ENCODE measurements around the gene TBC1D14.
A peak's percentile ranks its signal among the peaks of the same experiment; 100 is the strongest.
"Not testable (repeated sequence)": the region's sequence is repeated elsewhere in the genome, so short reads cannot be mapped to it uniquely, and the experiment has no call there.

TBC1D14 gene

DNA sequence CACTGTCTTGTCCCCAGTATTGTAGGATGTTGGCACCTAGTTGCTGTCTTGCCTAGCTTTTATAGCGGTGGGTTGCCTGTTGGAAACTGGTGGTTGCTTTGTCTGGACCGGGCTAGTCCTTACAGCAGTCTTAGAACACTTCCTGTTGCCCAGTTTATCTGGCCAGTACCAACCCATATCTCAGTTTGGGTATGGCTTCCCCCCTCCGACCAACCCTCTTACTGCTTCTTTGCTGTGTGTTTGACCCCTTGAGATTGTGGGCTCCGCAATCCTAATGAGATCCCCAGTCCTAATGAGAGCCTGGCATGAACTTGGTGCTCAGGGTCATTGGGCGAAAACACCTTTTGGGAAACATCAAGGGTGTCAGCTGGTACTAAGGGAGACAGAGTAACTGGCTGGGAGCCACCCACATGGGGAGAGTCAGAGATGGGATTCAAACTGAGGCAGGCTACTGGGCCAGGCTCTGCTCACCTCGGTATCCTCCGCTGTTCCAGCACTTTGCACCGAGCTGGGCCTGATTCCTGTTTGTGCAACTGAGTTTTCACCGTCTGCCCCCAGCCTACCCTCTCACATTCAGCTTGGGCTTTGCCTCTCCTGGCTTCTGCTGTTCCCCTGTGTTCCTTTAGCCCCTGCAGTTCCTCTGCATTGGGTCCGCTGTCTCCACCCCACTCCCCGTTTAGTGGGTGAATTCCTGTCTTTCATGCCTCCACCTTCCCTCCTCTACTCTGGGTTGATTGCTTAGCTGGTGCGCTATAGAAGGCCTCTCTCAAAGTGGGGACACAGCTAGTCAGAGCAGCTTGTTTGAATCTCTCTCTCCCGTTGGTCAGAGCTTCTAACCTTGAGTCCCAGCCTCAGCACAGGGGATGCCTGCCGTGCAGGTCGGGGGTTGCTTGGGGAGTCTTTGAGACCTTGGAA, 1.6 kb downstream of the TBC1D14 start:
- DNase-seq = no peak

DNA sequence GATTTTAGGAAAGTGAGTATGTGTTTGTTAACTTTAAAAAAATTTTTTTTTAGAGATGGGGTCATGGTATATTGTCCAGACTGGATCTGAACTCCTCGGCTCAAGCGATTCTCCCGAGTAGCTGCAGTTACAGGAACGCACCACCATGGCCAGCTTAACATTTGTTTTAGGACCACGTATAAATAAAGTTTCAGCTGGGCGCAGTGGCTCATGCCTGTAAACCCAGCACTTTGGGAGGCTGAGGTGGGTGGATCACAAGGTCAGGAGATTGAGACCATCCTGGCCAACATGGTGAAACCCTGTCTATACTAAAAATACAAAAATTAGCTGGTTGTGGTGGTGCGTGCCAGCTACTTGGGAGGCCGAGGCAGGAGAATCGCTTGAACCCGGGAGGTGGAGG, 2.3 kb downstream of the TBC1D14 start:
- not testable (repeated sequence) for DNase-seq

DNA sequence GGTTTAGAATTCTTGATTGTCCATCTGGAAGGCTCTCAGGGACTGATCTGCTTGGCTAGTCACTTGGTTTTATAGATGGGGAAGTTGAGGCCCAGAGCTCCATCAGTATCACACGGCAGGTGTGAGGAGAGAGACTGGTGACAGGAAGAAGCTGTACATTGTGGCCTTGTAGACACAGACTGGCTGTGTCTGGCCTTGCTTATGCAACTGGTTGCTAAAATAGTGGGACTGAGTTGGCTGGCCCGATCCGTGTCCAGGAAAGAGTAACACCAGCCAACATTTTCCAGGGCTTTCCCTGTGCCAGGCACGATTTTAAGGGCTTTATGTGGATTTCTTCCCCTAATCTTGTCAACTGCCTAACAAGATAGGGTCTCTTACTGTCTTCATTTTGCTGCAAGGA, 2.8 kb downstream of the TBC1D14 start:
- DNase-seq = no peak

DNA sequence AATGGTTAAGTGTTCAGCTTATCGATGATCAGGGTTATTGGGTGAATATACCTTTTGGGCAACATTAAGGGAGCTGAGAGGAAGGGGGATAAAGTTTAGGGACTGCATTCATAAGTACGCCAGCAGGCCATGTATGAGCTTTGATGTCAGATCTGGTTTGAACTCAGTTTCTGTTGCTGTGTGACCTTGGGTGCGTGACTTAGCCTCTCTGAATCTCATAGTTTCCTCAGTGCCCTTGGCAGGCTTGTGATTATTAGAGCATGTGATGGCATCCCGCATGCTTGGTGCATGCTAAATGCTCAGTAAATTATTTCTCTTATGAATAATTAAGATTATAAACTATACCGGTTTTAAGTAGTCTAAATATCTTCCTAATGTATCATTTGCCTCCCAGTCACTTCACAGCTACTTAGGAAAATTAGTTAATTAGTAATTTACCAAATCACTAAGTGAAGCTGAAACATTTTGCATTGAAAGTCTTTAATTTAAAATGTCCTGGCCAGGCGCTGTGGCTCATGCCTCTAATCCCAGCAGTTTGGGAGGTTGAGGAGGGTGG, 3.8 kb downstream of the TBC1D14 start:
- no peak for DNase-seq

DNA sequence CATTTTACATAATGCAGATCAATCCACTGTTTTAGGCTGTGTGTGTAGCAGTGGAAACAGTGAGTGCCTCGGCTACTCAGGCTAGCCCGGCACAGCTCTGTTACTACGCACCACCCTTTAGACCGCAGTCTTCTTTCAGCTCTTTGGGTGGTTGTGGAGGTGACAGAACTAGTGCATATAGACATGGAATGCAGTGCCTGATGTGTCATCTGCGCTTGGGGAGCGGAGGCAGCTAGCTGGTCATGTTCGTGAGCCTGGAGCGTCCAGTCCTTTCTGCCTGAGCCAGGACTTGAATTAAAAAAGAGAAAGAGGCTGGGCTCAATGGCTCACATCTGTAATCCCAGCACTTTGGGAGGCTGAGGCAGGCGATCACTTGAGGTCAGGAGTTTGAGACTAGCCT, 4.8 kb downstream of the TBC1D14 start:
- no peak for DNase-seq

DNA sequence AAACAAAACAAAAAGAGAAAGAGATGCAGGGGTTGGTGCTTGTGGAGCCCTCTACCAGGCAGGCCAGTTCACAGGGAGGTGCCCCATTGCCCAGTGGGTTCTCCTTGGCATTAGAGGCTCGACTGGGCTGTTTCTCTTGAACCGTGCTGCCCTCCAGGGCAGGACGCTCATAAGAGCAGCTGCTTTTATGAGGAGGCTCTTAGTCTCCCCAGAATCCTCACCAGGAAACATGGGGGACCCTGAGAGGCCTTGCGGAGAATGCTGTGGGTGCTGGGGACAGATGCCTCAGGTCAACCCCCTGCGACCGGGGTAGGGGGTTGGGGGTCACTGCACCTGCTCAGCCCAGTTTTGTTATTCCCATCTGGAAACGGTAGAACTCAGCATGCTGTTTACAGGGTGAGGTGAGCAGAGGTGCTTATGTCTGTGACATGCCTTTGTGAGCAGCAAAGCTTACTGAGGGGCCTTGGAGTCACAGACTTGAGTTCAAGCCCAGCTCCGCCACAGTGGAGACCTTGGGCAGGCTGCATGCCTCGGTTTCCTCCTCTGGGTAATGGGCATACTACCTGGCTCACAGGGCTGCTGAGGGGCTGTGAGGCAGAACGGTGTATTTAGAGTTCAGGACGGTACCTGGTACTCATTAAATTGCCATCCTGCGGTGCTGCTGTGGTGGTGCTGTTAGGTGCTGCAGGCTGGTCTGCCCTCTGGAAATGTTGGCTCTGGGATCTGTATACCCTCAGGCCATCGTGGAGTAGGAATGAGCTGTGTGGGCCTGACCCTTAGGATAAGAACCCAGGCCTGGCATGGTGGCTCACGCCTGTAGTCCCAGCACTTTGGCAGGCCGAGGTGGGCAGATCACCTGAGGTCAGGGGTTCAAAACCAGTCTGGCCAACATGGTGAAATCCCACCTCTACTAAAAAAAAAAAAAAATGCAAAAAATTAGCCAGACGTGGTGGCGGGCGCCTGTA, 5.7 kb downstream of the TBC1D14 start:
- no peak for DNase-seq

DNA sequence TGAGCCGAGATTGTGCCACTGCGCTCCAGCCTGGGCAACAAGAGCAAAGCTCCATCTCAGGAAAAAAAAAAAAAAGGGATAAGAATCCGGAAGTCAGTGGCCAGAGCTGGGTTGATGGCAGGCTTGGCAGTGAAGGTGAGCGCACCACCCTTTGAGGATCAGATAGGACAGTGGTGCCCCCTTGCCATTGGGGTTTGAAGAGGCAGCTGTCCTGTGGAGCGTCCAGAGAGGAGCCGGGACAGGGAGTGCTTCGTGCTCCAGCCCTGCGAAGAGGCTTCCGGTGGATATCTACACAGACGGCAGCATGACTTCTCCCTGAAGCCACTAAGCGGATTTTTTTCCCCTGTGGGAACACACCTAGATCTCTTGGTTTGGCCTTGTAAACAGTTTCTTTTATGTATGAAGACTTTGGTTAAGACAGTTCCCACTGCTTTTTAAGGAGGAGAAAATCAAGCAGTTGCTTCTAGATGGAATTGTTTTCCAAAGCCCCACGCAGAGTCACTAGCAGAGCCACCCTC, 6.5 kb downstream of the TBC1D14 start:
- DNase-seq = no peak

DNA sequence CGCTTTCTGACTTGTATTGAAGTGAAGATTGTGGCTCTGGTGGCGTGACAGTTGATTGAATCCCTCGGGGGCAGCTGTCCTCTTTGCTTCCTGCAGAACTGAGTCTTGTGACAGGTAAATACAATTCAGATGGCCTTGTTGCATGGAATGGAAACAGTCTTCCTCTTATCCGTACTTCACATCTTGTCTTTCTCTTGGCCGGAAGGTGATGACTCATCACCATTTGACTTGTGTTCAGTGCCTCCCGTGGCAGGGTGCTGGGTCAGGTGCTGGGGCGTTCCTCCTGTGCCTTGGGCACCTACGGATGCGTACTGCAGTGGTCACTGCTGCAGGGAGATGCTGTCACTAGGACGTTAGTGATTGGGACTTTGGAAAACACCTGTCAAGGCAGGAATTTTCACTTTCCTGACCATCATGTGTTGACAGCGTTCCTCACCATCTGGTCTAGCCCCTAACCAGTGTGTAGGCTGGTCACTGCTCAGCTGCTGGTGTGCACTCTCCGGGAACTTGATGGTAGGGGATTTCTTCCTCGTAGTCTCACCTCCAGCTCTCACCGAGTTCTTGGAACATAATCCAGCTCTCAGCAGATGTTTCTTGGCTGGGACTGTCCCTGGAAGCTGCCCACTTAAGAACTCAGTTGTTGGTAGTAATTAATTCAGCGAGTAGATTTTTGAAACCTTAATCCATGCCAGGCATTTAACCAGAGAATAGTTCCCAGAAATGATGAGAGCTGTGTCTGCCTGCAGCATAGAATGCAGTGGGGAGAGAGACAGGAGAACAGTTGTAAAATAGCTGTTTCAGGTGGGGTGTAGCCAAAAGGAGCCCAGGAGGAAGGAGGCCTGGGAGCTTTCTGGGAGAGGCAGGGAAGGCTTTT, 7.2 kb downstream of the TBC1D14 start:
- peak; percentile 57 to 69 for DNase-seq

DNA sequence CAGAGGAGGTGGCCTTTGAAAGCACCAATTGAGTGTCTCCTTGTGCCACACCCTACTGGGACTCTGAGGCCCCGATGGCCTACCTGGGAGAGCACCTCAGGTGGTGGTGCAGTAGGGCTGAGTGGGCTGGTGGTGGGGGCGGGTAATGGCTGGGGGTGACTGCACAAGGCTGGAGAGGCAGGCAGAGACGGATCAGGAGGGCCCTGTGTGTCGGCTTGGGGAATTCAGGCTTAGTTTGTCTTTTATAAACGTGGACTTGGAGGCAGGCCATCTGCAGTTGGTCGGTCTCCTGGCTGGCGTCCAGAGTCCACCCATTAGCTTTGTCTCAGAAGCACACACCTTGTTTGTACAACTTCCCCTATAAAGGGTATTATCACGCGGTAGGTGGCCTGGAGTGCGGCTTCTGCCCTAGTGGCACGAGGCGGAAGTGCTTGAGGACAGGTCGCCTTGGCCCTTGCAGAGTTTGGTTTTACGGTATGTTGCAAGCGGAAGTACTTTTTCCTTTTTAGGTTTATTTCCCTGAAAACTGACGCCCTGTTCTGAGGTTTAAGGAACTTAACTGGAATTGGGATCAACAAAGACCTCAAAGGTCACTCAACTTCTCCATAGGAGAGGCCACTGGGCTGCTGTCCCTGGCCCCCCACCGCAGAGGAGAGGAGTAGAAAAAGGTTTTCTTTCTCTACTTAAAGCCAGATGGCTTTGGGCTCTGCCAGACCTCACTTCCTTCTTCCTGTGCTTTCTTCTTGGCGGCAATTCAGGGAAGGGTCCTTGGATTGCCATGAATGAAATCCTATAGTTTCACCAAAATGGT, 8.0 kb downstream of the TBC1D14 start:
- peak; percentile 38 to 69 for DNase-seq

DNA sequence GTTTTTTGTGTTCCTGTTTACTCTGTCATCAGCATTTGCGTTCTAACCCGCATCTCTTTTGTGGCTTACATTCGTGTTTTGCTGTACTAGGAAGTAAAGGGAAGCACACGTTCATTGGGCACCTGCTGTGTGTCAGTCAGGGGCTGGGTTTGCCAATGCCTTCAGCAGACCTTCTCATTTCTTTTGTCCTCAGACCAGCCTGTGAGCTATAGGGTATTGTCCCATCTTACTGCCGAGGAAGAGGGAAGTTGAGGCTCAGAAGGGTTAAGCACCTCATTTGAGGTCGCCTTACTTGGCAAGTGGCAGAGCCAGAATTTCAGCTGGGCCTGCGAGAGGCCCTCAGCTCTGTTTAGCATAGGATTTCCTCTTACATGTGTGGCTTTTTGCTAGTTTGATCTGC, 8.7 kb downstream of the TBC1D14 start:
- no peak for DNase-seq

DNA sequence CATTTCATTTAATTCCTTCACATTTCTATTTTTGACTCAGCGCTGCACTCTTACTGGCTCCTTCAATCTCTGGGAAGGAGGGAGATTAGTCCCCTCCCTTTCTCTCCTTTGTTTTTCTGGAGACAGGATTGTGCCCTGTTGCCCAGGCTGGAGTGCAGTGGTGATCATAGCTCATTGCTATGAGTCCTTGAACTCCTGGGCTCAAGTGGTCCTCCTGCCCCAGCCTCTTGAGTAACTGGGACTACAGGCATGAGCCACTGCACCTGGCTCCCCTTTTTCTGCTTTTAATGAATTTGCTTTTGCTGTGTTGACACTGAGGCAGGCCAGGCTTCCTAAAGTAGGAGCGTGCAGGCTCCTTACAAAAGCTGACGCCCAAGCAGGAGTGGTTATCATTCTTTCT, 10.5 kb downstream of the TBC1D14 start:
- no peak for DNase-seq

DNA sequence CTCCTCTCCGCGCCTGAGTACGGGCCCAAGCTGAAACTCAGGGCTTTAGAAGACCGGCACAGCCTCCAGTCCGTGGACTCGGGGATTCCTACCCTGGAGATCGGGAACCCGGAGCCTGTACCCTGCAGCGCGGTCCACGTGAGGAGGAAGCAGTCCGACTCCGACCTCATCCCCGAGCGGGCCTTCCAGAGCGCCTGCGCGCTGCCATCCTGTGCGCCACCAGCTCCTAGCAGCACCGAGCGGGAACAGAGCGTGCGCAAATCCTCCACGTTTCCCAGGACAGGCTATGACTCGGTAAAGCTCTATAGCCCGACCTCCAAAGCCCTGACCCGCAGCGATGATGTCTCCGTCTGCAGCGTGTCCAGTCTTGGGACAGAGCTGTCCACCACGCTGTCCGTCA, 13.9 kb downstream of the TBC1D14 start:
- no peak for DNase-seq

DNA sequence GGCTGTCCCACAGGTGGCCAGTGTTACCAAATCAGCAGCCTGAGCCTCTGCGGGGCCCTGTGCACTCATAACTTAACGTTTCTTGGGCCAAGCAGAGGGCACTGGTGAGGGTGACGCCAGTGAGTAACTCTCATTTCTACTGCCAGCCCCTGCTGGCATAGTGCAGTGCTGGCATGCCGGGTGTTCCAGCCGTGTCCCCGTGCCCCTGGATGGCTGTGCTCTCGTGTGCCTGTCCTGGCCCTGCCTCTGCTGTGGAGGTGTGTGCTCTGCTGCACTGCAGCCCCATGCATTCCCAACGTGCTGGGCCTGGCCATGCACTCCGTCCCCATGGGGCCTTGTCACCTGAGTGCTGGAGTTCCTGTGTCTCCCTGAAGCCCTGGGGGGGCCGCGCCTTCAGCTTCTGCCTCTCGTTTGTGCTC, 14.7 kb downstream of the TBC1D14 start:
- no peak for DNase-seq

DNA sequence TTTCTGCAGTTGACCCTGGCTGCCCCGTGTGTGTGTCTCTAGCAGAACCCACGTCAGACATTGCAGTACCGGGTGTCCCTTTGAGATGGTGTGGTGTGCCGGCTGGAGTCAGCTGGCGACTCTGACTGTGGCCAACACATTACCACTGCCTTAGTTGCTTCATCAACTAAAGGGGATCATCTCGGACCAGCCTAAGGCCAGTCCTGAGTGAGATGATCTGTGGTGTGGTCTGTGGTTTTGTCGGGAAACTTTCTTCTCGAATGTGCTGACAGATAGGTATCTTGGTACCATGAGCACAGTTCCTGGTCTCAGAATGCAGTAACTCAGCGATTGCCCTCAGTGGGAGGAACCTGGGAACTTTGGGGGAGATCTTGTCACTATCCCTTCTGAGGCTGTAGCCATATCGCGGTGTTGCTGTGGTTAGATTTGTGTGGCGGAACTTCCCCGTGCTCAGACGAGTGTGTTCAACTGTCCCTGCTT, 15.8 kb downstream of the TBC1D14 start:
- peak; percentile 30 to 35 for DNase-seq

DNA sequence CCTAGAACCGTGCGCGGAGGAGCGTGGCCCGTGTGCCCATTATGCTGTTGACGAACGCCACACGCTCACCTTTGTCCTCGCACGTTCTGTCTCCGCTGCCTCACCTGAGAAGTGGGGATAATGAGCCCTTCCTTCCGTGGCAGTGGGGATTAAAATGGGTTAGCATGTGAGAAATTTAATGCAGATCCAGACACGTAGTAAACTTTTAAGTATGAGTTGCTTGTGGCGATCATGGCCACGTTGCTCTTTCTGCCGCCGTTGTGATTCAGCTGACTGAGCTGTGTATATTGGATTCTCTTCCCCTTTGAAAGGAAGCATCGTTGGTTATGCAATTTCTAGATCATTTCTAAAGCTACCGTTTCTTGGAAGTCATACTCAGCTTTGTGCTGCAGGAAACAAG, 16.5 kb downstream of the TBC1D14 start:
- DNase-seq = no peak

DNA sequence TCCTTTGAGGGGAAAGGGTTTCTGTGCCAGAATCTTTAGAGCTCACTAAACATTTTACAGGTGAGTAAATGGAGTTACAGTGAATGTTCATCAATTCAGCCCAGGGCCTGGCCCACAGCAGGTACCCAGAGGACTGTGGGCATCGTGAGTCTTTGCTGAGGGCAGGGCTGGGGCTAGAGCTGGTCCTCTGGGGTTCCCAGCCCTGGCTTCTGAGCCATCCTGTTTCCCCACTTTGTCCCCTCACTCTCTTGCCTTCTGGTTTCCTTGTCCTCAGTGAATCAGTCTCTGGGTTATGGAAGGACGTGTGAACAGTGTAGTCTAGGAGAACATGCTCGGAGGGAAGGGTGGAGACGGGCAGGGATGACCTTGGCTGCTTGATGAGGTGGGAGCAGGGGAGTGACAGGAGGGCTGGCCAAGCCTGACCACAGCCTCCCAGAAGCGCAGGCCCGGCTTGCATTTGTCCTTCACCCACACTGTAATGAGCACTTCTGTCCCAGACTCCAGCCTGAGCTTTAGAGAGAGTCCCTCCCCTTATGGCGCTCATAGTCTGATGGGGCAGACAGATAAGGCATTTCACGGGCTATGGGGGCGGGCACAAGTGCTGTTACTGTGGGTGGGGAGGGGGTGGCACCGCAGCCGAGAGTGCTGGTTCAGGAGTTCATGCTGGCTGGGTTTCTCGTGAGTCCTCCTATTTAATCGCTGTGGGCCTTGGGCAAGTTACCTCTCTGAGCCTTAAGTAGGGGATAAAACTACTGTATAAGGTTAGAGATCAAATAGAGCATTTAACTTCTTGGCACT, 17.3 kb downstream of the TBC1D14 start:
- peak; percentile 55 to 67 for DNase-seq

DNA sequence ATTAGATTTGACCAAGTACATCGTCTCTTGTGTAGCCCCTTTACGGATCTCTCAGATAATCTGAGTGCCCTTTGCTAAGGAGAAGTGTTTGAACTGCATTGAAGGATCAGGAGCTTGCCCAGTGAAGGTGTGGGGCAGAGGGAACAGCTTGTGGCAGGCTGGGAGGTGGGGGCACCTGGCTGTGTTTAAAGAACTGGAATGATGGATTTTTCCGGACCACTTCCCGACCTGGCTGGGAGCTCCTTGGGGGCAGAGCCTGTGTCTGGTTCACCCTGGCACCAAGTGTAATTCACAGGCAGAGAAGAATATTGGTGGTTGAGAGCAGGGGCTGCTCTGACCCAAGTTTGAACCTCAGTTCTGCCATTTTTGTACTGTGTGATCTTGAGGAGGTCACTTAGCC, 18.5 kb downstream of the TBC1D14 start:
- DNase-seq = no peak

DNA sequence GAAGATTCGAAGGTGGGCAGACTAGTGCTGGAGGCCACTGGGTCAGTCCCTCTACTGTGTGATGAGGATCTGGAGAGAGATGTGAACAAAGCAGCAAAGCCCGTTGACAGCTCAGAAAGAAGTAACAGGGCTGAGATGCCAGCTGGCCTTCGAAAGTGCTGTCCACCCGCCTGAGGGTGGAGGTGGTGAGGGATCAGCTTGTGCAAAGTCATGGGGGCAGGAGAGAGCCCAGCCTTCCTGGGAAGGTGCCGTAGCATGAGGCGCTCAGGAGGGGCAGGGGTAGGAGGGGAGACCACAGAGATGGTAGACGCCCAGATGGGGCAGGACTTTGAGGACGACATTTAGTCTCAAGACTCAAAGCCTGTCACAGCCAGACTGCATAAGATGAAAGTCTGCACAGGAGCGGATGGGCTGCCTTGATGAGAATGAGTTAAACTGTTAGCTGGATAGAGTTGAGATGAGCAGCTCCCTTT, 19.7 kb downstream of the TBC1D14 start:
- no peak for DNase-seq

DNA sequence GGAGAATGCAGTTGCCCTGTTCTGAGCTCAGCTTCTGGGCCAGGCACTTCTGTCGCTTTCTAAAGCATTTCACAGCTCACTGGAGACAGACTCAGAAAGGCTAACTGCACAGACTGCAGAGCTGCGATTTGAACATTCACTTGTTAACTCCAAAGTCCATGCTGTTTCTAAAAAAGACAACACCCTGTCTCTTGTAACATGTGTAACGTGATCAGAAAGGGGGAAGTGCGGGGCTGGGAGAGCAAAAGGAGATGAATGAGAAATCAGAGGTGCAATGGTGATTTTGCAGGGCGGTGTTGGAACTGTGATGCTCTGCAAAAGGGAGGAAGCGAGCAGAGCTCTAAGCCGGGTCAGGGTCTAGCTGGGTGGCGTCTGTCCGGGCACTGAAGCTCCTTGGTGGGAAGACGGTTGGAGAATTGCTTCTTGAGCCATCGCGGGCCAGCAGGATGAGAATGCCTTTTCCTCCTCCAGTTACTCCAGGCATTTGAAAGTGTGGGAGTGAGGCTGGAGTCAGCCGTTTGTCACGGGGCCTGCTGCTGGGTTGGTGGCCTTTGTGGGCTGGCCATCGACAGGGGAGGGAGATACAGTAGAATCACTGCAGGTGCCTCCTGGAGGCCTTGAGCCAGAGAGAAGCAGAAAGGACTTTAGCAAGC, 20.3 kb downstream of the TBC1D14 start:
- DNase-seq = no peak

Data from CD4-positive, alpha-beta T cell treated with Interleukin-1 beta for 1 hour (primary cell).